Measurements from ENCODE around the gene HS6ST2. TPM values are rescaled to one million over a fixed set of nuclear protein-coding genes. Genes with fewer than 3 reads are reported as not detected.

HS6ST2 gene
- total RNA-seq, 1 experiment from 2014 or later: not detected

DNA sequence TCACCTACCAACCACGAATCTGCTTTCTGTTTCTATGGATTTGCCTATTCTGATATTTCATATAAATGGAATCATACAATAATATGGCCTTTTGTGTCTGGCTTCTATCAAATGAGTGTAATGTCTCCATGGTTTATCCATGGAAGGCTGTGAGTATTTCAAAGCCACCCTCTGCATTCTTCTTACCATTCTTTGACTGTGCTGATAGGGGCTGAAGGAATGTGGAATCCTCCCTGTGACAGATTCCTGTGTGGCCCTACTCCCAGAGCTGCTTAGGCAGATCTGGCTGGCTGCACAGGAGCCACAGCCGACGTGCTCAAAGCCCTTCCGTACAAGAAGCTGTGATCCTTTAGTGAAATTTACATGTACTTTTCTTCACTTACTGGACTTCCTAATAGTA is 163.2 kb downstream of the HS6ST2 start:
- DNase-seq (ENCODE audit: low read depth): no peak

DNA sequence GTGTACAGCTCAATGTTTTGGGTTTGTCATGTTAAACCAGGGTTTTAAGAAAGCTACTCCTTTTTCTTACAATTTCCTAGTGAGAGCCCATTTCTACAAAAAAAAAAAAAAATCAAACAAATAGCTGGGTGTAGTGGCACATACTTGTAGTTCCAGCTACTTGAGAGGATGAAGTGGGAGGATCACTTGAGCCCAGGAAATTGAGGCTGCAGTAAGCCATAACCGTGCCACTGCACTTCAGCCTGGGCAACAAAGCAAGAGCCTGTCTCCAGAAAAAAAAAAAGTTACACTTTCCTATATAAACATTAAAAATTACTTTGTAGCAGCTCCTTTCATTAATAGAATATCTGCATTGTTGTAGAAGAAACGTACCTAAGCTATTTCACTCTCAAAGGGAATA is 166.7 kb downstream of the HS6ST2 start:
- no peak for DNase-seq (ENCODE audit: low read depth)

DNA sequence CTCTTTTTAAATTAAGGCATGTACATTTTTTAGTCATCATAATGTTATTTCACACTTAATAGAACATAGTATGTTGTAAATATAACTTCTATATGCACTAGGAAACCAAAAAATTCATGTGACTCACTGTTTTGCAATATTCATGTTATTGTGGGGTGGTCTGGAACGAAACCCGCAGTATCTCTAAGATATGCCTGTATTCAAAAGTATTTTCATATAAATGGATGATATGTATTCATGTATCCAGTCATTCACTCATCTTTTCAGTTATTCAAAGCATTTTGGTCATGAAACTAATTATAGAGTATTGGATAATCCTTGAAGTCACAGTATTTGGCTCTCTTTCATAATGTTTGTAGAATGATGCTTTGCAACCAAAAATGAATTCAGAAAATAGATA is 168.1 kb downstream of the HS6ST2 start:
- DNase-seq (ENCODE audit: low read depth): no peak

DNA sequence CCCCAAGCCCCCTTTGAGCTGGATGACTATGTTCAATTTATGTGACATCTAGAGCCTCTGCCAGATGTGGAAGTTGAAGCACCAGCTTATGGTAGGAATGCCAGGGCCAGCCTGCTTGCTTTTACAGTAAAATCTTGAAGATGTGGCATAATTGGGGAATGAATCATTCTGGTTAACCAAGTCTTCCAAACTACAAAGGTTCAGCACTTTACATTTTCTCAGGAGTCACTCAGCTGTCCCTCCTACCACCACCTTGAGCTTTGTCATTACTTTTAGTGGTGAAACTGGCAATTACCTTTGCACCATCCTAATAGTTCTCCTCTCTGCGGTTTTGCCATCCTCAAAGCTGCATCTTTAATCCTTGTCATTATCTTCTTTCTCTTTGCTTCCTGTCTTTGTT is 172.2 kb downstream of the HS6ST2 start:
- DNase-seq (ENCODE audit: low read depth): no peak

DNA sequence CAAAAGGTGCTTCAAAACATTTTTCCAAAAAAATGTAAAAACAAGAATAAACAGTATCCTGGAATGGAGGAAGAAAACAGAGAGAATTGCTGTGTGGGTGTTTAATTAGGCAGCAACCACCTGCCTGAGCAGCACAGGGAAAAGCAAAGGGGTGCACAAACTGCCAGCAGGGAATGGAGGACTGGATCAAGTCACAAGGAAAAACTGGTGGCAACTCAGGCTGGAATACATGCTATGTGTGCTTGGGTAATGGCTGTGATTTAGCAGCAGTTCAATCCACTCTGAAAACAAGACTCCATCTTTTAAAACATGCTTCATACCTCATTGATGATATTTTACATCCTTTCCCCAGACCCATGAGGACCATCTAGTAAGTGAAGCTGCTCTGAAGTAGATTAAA is 179.5 kb downstream of the HS6ST2 start:
- no peak for DNase-seq (ENCODE audit: low read depth)

DNA sequence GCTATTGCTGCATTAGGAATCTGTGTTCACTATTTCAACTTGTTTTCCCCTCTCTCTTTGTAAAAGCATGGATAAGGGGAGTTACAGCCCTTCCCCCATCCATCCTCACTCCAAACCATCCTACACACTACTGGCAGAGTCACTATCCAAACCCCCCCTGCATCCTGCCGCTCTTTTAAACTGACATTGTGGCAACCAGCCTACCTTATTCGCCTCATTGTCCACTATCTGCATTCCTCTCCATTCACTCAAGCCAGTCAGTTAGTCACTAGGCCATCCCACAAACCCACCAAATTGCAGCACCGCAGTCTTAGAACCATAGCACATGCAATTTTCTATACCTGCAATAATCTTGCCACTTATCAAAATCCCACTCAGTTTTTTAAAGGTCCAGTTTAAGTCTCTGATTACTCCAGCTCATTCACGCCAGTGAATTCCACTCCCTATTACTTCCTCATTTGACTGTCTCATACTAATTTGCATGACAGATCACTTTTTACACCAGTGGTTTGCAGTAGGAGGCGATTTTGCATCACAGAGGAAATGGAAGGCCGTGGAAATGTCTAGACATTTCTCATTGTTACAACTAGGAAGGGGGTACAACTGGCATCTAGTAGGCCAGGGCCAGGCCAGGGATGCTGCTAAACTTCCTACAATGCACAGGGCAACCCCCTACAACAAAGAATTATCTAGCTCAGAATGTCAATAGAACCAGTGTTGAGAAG is 181.8 kb downstream of the HS6ST2 start:
- DNase-seq (ENCODE audit: low read depth): no peak

DNA sequence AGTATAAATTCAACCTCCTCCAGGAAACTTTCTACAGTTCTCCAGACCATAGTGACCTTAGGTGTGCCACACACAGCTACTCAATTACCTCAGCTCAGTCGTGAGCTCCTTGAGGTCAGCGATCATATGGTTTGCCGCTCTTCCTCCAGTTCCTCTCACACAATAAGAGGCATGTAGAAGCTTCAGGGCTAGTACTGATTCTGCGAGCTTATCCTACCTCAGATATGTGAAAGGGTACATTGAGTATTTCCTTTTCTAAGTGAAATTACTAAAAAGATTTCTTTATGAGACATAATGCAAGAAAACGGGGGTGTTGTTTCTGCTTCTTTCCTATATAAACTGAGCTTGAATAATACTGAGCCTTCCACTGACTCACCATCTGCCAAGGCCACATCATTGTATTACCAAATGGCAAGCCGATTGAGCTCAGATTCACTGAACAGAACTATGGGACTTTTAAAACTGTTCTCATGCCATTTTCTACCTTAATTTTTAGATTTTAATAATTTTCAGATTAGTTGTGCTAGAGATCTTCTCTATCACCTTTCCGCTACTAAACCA is 183.1 kb downstream of the HS6ST2 start:
- DNase-seq (ENCODE audit: low read depth): no peak

DNA sequence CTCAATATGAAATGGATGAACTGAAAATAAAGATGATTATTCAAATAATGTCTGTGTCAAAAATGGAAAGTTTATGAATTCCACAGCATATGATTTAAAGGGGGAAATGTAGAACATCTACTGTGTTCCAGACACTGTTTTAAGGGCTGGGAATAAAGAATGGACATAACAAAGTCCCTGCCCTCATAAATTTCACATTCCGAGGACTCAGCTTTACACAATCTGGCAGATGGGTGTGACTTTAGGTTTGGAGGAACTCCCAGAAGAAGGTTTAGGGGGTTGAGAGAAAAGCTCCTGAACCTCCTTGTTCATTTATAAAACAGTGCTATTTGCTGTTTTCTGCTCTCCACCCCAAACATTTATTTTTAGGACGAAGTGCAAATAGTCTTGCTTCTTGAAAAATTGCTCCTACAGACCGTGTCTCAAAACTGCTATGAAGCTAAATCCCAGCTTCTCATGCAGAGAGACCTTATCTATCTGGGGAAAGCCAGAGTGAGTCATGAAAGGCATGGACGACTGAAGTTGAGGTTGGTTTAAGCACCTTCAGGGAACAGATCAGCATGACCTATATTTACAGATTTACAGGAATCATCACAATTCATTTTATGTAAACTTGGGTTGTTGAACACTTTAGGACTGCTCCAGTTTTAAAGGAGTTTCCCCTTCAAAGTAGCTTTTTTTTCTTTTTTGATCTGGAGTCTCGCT is 184.3 kb downstream of the HS6ST2 start:
- no peak for DNase-seq (ENCODE audit: low read depth)

DNA sequence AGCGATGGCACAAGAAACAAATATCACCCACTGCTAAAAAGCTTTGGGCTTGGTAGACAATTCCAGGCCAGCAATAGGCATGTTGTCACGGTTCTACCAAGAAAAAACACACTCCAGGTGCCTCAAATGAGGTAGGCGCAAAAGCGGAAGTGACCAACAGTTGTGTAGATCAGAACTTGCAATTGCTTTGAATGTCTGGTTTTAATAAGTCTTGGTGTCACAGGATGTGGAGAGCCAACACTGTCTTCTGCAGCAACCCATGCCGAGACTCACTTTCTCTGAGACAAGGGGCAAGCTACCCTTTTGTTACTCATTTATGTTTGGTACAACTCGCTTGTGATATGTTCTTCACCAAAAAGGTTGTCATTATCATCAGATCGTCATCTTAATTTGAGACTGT is 188.8 kb downstream of the HS6ST2 start:
- no peak for DNase-seq (ENCODE audit: low read depth)

DNA sequence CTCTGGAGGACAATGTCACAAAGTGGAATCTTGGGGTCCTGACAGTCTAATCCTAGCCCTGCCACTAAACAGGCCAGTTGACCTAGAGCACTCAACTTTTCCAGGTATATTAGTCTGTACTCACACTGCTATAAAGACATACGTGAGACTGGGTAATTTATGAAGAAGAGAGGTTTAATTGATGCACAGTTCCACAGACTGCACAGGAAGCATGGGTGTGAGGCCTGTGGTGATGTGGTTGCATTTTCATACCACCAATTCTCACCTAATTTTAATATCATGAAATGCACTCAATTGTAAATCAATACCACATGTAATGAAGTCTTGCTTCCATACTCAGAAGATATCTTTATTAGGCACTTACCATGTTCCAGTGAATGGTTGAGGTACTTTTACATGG is 192.0 kb downstream of the HS6ST2 start:
- DNase-seq (ENCODE audit: low read depth): no peak

DNA sequence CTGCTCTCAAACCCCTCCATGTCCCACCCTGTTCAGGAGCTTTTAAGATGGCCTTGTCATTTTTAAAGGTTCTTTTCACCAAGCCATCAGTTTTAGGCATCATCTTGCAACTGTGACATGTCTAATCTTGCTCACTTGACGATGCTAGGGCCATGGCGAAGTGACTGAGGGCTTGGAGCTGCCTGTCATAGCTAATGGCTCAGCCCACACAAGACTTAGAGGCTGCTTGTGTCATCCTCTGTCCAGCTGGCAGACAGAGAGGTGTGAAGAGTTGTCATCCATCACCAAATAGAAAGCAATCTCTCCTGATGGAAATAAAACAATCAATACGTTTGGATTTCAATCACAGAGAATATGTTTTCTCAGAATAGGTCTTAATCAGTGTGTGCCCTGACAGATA is 194.9 kb downstream of the HS6ST2 start:
- DNase-seq (ENCODE audit: low read depth): no peak

DNA sequence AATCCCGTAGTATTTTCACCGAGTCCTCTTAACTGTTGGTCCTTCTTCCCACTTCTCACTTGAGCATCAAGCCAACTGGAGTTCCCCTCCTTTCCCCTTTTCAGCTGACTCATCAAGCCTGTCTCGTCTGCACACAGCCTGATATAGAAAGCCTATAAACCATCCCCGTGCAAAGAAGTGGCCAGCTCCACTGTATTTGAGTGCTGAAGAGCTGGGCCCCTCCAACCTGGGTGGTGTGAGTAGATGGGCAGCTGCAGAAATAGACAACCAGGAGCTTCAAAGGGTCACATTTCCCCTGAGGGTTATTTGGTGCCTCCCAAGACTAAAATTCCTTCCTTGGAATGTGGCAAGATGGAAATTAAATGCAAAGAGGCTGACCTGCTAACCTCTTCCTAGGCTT is 199.7 kb downstream of the HS6ST2 start:
- DNase-seq (ENCODE audit: low read depth): no peak

DNA sequence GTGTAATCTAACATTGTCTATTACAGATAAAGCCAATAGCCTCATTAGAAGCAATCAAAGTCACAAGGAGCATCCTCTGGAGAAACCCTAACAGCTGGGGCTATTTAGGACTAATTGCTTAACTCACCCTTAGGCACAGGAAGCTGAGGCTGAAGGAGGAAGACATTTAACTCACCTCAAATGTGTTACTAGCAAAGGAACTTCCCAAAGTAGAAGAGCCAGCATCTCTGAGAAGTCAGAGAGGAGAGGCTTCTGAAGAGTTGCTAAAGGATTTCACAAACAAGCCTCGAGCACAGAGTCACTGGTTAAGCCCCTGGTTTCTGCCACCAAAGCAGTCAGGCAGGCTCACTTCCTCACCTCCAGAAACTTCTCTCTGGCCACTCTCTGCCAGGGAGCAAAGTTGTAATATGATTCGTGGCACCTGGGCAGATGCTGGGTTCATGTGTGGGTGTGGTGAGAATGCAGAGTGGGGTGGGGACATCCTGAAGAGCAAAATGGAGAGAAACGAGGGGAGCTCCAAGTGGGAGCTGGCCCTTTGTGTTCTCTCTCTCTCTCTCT is 201.3 kb downstream of the HS6ST2 start:
- DNase-seq (ENCODE audit: low read depth): no peak

DNA sequence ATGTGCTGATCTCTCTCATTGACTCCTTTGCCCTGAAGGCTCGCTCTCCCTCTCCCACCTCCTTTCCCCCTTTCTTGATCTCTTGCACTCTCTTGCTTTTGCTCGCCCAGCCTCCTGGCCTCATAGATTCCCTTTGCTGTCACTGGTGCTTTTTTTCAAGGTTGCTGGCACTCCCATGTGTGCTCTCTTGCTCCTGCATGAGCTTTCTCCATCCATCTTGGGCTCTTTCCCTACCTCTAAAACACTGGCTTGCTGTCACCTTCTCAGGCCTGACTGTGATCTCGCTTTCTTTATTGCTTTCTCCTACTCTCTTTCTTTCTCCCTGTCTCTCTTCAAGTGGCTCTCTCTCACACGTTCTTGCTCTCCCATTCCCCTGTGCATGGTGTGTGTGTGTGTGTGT is 202.0 kb downstream of the HS6ST2 start:
- DNase-seq (ENCODE audit: low read depth): no peak

DNA sequence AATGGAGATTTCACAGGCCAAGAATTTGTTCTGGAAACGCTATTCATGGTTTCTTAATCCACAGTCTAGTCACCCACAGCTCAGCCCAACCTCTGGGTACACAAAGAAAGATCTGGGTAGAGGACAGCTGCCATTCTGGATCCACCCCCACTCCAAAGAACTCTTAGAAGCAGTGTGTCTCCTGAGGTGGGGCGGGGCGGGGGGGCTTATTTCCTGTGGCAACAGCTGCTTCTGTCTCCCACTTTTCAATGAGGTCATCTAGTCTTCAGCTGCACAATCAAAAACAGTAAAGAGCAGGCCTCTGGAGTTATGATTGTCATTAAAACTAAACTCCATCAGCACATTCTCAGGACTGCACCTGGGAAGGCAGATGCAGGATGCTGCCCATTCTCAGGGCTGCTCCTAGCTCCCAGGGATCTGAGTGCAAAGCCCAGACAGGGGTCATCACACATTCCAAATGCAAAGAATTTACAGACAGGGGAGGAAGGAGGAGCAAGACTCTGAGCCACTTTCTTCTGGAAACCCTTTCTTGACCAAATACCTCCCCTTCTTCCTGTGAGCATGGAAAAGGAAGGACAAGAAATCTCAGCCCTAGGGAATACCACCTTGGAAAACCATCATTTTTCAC is 207.3 kb downstream of the HS6ST2 start:
- DNase-seq (ENCODE audit: low read depth): no peak

DNA sequence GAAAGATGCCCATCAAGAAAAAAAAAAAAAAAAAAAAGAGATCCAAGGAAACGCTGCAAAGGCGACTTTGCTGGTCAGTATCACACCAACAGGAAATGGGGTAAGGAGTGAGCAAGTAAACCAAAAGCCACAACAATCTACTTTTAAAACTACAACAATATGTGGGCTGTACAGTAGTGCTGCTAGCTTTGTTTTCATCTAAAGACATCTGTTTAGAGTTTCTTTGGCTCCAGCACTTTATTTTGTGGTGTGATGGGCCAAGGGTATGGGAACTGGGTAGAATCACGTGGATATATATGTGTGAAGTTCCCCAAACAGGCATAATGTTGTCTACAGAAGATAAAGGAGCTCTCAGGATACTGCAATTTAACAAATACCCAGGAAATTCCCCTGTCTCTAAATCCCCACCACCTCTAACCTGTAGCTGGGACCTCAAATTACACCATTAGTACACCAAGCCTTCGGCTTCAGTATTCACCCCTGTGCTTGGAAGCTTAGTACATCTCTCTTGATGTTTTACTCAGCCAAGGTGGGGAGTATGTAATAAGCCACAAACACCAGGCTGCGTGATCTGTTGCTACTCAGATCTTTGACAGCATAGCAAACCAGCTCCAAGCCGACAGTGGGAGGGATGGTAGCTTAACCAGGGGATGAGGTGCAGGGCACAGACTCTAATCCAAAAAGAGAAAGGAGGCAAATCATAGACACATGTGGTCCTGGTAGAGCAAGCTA is 207.9 kb downstream of the HS6ST2 start:
- no peak for DNase-seq (ENCODE audit: low read depth)

DNA sequence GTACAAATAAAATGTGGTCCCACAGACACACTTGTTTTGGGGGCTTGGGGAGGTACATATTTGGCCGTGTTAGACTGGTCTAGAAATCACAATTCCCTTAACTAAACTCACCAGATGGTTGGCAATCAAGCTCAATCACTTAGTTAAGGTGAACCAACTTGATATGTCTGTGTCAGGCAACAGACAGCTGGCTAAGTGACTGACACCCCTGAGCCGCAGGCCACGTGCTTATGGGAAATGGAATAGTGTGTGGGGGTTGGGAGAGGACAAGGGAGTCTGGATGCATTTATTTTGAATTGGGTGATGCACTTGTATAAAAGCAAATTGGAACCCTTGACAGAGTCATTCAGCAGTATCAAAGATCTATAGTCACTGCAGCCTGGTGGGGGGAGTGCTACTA is 209.0 kb downstream of the HS6ST2 start:
- no peak for DNase-seq (ENCODE audit: low read depth)

DNA sequence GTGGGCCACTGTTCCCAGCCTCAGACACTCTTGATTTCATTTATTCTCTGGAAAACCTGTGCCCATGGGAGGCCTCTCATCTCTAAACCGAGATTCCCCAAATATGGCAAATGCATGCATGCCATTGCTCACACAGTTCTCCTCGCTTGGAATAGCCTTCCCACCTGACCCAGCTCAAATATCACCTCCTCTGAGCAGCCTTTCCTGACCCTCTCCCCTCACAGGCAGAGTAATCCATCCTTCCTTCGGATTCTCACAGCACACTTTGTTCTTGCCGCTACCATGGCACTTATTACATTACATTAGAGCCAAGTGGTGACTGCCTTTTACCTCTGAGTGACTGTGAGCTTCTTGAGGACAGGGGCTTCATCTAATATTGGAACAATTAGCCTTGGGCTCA is 209.5 kb downstream of the HS6ST2 start:
- no peak for DNase-seq (ENCODE audit: low read depth)

DNA sequence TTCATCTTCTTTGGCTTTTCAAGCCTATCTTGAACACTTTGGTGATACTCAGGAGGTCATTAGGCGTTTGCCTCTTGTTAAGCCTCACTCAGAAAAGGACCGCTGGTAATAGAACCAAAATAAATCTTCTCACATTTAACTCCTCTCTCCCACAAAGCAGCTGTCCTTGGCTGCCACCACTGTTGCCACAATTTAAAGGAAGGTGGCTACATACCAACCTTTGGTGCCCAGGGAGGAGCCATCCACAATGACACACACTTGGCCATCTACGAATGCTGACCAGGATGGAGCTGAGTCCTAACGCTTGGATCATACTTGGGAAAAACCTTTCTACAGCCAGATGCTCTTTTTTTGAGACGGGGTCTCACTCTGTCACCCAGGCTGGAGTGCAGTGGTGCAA is 210.2 kb downstream of the HS6ST2 start:
- no peak for DNase-seq (ENCODE audit: low read depth)

DNA sequence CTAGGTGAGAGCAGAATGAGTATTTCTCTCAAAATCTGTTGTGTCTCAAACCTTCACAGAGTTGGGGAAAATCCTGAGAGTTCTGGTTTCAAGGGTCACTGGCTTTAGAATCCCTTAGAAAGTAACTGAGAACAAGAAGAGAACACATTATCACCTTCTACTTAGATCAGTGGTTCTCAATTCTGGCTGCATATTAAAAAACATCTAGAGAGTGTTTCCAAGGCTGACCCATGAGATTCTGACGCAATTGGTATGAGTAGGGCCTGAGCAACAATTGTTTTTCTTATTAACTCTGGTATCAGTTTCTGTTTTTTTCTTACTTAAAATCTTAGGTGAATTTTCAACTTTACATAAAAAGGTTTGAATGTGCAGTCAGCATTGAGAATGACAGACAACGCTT is 212.8 kb downstream of the HS6ST2 start:
- DNase-seq (ENCODE audit: low read depth): no peak

DNA sequence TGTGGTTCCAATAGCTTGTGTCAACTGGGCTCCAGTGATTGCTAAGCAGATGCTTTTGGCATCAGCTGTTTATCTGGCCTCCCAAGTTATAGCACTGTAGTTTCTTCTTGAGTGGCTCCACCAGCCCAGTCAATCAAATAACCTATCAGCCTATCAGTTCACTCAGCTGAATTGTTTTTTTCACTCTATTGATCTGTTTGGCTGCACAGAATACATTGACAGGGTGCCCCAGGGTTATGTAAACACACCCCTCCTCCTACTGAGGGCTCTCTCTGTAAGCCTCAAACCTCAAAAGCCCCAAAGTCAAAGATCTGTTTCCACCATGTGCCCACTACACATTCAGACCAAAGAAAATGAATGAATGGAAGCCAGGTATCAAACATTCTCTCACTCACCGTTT is 214.0 kb downstream of the HS6ST2 start:
- DNase-seq (ENCODE audit: low read depth): no peak

DNA sequence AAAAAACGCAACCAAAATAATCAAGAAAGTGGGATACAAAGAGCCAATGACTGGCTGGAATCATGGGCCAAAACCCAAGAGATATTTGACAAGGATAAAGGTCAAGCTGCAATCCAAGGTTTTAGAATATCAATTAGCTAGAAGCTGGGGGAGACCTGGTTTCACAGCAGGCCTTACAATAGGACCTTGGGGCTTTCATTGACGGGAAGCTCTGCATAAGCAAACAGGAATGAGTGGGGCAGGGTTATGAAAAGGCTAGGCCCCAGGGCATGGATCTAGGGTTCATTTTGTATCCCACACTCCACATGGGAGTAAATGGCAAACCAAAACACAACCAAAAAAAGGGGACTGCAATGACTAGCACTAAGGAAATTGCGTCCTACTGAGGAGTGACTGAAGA is 215.3 kb downstream of the HS6ST2 start:
- DNase-seq (ENCODE audit: low read depth): no peak
